Transverse colon (tissue), 4 donors: ENCODE data around the gene SNRNP48.

Source experiments
- CTCF ChIP-seq, 5 experiments: fragments of 200-600 bp in 3 of 5; fragments of 450-650 bp in 2 of 5; sonication (generic) in 3 of 5; IDR thresholded peaks; 1 replicate in 2 of 5; 2 replicates in 3 of 5; pipeline ENCODE4 v1.5.1; 2016 to 2017; ENCODE audit warnings: antibody characterized with exemption in 5 of 5, inconsistent platforms in 3 of 5, mild to moderate bottlenecking in 2 of 5, moderate library complexity in 1 of 5
- EP300 ChIP-seq: sonication (generic); formaldehyde crosslinking; IDR thresholded peaks from one replicate; pipeline ENCODE4 v1.6.1; 2017; ENCODE audit warnings: antibody characterized with exemption, low read depth
- POLR2A ChIP-seq: fragments of 450-650 bp; IDR thresholded peaks from one replicate; pipeline ENCODE4 v1.6.1; 2016; ENCODE audit warnings: antibody characterized with exemption, mild to moderate bottlenecking, moderate library complexity
- POLR2AphosphoS5 ChIP-seq, 3 donors: sonication (generic); formaldehyde crosslinking; IDR thresholded peaks; one replicate each; pipeline ENCODE4 v1.6.1; 2016; ENCODE audit warnings: antibody characterized with exemption in 3 of 3

GRCh38 chr6:7604003-7604402 lies 14.0 kb downstream of the SNRNP48 start:
- TF ChIP-seq POLR2AphosphoS5 (IDR thresholded peaks at IDR 0.05) (no peak), EP300 (no peak), CTCF (IDR thresholded peaks at IDR 0.05) (no peak), POLR2A (no peak)
